Esophagus muscularis mucosa (tissue), 3 donors: ENCODE measurements around the gene ATP8B1.

ENCODE experiments used
- EP300 ChIP-seq: sonication (generic); formaldehyde crosslinking; IDR thresholded peaks from one replicate; pipeline ENCODE4 v1.6.1; 2017; ENCODE audit warnings: antibody characterized with exemption
- POLR2AphosphoS5 ChIP-seq, 2 donors: sonication (generic); formaldehyde crosslinking; IDR thresholded peaks; one replicate each; pipeline ENCODE4 v1.6.1; 2017; ENCODE audit warnings: antibody characterized with exemption in 2 of 2

DNA sequence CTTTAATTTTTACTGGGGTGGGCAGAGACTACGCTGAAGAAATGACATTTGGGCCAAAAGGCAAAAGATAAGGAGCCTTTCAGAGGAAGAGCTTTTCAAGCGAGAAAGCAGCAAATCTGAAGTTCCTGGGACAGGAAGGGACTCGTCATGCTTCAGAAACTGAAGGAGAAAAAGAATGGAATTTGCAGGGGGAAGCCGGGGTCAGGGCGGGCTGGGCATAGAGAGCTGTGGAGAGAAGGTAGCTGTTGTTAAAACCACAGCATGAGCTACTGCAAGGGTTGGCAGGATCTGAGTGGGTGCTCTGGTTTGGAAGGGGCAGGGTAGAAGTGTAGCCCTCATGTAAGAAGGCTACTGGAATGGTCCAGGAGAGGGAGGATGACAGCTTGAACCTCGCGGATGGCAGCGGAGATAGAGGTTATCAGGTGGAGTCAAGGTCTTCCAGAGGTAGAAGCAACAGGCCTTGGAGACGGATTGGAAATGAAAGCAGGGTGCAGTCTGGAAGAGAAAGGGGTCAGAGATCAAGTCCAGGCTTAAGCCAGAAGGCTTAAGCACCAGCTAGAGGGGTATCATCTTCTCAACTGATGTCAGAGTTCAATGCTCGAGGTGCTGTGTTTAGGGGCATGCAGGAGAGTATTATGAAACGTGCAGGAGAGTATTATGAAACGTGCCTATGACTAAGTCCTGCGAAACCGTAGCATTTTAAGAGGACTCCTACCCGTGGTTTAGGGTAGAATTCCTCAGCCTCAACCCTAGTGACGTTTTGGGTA, 18.9 kb downstream of the ATP8B1 start:
- TF ChIP-seq EP300 (no peak), POLR2AphosphoS5 (IDR thresholded peaks at IDR 0.05) (peak in 1 of 2 donors; percentile 33)
